HUDEP-2 (cell line): Measurements from ENCODE around the gene CPEB1.

Experiments
- DNase-seq, 76 experiments: peaks; one replicate each; lab custom pipeline; 2025; ENCODE audit not compliant: unreplicated experiment in 76 of 76; lab: John Stamatoyannopoulos, UW

The CPEB1 gene

GRCh38 chr15:82595766-82596165, 51.4 kb downstream of the CPEB1 start:
- DNase-seq: no peak

DNA sequence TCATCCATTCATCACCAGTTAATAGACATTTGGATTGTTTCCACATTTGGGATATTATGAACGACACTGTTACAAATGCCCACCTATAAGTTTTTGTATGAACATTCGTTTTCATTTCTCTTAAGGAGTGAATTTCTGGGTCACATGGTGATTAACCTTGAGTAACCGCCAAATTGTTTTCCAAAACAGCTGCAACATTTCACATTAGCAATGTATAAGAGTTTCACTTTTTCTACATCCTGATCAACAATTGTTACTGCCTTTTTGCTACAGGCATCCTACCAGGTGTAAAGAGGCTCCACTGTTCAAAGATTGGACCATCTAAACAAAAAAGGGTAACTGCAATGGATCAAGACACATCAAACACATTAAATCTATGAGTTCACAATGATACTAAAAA, 52.0 kb downstream of the CPEB1 start:
- no peak for DNase-seq

DNA sequence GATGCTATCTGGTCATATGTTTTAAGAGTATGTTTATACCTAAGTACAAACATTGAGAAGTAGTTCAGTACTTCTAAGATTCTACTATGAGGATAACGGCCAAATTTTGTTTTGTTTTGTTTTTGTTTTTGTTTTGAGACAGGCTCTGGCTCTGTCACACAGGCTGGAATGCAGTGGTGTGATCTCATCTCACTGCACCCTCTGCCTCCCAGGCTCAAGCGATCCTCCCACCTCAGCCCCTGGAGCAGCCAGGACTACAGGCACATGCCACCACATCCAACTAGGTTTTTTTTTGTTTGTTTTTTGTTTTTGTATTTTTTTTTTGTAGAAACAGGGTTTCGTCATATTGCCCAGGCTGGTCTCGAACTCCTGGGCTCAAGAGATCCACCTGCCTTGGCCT, 59.4 kb downstream of the CPEB1 start:
- no peak for DNase-seq

DNA sequence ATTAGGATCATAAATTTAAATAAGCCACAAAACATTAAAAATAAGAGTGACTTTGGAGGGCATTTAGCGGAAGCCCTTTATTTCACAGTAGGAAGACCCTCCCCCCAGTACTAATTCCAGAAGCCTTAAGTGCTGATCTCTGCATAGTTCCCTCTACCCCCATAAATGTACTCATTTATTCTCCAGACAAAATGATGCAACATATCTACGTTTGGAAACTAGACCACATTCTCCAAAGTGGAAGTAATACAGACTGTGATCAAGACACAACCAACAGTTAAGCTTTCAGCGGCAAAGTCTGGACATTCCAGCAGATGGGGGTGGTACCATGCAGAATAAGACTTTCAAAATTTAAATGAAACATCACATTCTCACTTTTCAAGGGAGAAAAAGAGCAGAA, 62.1 kb downstream of the CPEB1 start:
- DNase-seq: peak in 1 of 76 experiments; percentile 9

DNA sequence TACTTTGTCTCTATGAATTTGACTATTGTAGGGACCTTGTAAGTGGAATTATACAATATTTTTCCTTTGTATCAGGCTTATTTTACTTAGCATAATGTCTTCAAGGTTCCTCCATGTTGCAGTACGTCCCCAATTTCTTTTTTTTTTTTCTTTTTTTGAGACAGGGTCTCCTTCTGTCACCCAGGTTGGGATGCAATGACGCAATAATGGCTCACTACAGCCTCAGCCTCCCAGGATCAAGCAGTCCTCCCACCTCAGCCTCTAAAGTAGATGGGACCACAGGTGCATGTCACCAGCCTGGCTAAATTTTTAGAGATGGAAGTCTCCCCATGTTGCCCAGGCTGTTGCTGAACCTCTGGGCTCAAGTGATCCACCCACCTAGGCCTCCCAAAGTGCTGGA, 66.5 kb downstream of the CPEB1 start:
- no peak for DNase-seq

GRCh38 chr15:82575335-82575734, 71.8 kb downstream of the CPEB1 start:
- peak in 1 of 76 experiments; percentile 24 for DNase-seq

DNA sequence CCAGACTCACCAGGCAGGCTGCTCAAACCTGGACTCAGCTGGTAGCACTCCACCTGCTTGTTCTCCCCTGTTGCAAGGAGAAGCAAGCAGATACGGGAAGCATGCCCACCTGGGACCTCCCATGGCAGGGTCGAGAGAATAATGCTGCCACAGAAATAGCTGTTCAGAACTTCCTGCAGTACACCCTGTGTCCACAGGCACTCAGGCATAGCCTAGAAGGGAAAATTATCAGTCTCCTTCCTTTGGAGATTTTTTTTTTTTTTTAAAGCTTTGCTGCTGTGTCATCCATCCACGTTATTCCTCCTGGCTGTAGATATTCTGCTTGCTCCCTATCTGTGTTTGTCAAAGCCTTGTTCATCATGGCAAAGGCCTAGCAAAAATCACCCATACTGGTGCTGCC, 74.2 kb downstream of the CPEB1 start:
- DNase-seq: no peak

GRCh38 chr15:82572311-82572710, 74.9 kb downstream of the CPEB1 start:
- no peak for DNase-seq

DNA sequence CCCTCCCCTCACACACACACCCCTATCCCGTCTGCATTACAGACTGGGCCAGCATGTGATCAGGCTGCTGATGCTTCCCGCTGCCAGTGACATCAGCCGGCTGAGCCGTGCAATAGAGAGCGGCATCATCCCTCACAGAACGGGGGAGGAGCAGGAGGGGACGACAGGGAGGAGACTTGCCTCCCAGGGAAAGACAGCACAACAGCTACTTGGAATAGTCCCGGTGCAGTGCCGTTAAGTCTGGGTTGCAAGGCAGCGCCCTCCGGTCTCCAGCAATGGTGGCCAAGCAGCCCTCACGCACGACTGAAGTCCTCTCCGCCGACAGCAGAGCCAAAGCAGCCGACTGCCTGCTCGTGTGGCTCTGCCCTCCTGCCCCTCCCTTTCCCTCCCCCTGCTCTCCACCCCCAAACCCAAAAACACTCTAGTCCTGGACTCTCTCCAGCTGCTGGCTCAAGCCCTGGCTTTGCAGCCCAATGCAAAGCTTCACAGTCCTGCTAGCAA, 75.4 kb downstream of the CPEB1 start:
- peak in 41 of 76 experiments; percentile 1 to 52 (median 18) for DNase-seq

DNA sequence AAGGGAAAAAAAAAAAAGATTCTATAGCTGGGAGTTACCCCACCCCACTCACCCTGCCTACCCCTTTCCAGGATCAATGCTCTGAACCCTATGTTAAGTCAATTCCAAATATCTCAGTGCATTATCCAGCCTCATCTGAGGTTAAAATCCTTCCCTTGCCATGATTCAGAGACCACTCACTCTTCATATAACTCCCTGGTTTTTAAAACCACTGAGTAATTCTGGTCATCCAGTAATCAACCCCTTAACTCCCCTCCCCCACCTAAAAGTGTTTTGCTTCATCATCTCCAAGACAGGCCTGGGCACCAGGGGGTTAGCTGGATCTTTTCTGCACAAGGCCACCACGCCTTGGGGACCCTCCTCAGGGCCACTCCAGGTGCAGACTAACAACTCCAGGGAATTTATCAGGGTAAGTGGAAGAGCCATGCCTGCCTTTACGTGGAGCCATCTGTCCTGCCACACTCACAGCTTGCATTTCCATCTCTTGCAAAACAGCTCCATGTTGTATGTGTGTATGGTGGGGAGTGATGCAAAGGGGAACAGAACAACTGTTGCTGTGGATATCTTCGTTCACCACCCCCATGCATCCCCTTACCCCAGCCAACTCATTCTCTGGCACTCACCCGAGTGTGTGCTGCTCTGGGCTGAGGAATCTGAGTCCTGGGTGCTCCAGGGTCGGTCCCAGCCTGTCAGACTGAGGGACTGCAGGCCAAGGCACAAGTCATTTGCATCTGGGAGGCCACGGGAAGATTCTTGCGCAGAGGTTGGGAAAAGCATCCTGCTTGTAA, 76.2 kb downstream of the CPEB1 start:
- no peak for DNase-seq

DNA sequence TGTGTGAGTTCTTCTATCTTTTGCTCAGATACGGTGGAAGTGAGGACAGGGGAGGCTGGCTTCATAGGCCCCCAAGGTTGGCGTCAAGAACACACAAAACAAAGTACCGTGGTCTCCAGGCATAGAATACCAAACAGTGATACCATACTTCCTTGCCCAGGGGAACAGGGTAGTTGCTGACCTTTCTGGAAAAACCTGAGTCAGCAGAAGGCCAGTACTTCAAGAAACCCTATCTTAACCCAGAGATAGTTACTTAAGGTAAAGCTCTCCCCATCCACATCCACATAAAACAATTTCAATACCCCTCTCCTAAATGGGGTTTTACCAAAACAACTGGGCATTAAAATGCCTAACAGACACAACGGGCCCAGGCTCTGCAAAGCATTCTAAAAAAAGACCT, 77.3 kb downstream of the CPEB1 start:
- no peak for DNase-seq

DNA sequence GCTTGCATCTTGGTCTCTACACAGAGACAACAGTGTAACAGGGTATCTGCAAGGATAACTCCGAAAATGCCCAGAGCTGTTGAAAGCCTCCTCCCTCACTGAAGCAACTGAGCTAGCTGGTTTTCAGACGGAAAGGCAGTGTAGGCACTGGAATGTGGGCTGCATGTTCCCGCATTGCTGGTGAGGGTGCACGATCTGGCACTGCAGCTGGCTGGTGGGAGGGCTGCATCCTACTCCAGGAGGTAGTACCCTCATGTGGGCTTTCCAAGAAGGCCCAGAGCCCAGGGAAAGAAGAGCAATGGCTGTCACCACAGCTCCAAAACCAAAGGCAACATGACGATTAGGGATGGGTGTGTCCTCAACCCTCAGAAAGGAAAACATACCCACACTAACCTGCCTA, 78.2 kb downstream of the CPEB1 start:
- no peak for DNase-seq

- DNase-seq: no peak
These were observed 79.5 kb downstream of the CPEB1 start for GRCh38 chr15:82567661-82568060.

DNA sequence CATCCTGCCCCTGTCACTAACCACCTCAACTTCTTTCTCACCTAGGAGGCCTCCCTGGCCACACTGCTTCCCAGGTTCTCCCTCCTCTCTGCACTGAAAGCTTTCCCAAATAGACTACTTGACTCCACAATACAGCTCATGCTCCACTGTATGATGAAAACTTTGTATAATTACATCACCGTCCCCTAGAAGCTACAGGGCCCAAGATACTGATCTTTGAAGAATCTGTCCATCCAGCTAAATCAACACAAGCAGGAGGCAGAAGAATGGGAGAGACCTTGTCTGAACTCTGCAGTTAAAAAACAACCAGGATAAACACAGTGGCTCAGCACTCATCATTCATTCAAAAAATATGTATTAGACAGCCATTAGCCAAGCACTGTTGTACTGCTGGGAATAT, 80.5 kb downstream of the CPEB1 start:
- DNase-seq: no peak

DNA sequence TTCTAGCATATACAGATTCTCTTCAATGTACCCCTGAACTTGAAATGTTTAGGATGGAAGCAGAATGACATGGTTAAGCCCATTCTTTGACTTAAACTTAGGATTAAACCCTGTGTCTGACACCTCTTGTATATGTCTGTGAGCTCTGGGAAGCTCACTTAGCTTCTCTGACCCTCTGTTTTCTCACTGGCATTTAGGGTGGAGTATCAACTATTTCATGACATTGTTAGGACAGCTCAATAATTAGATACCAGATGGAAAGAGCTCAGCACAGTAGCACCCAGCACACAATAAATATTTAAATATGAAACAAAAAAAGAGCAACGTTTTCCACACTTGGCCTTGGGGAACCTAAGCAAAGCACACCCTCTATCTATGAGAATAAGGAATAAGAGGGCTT, 88.7 kb downstream of the CPEB1 start:
- DNase-seq: no peak

- DNase-seq: no peak
These were observed 90.7 kb downstream of the CPEB1 start for GRCh38 chr15:82556315-82557035.

- no peak for DNase-seq
These were observed 92.3 kb downstream of the CPEB1 start for GRCh38 chr15:82554849-82555248.

GRCh38 chr15:82554351-82554750, 92.8 kb downstream of the CPEB1 start:
- DNase-seq: no peak

GRCh38 chr15:82553846-82554245, 93.3 kb downstream of the CPEB1 start:
- no peak for DNase-seq

- DNase-seq: no peak
These were observed 94.3 kb downstream of the CPEB1 start for GRCh38 chr15:82552861-82553260.

DNA sequence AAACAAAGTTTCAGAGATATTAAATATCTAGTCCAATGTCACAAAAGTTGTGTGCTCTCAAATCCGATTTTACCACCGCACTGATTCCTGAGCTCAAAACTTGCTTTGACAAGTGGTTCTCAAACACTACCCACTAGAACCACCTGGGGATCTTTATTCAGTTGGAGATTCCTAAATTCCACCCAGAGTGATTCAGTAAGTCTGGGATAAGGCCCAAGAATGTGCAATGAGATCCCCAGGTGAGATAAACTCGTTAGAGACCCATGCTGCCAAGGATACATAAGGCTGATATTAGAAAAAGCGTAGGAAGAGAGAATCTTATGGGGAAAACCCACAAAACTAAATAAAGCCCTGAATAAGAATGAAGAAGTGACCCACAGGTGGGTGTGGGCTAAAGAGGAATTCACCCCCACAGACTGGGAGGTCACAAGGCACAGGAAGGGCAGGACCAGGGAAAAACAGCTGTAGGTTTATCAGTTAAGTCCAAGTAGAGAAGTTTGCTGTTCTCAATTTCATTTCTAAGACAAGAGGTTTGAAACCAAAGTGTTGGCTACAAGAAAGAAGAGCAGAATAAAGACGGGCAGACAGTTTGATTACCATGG, 95.4 kb downstream of the CPEB1 start:
- no peak for DNase-seq
